Hematopoietic multipotent progenitor cell (in vitro differentiated cells): ENCODE measurements around the gene SDK1. TPM values are rescaled to one million over a fixed set of nuclear protein-coding genes. Genes with fewer than 3 reads are reported as not detected.
A peak's percentile ranks its signal among the peaks of the same experiment; 100 is the strongest.

Experiments
- DNase-seq, 3 donors: peaks; one replicate each; pipeline ENCODE4 v3.0.0-alpha.2; 2011 to 2015; ENCODE audit warnings: low read depth in 2 of 3, low spot score in 2 of 3
- total RNA-seq: library from RNA; depleted of rRNA; stranded (reverse); fragments of >200 nt; gene quantifications from one replicate; pipeline ENCODE4 v1.2.3, GENCODE V29; 2012

The SDK1 gene
- total RNA-seq, 1 donor, result 0.81 TPM

GRCh38 chr7:4103352-4104091, 802.5 kb downstream of the SDK1 start:
- DNase-seq, result peak in 1 of 3 donors; percentile 46

GRCh38 chr7:4107839-4108238, 806.8 kb downstream of the SDK1 start:
- no peak for DNase-seq

GRCh38 chr7:4108951-4109350, 807.9 kb downstream of the SDK1 start:
- DNase-seq, result no peak

GRCh38 chr7:4109481-4110110, 808.5 kb downstream of the SDK1 start:
- no peak for DNase-seq

GRCh38 chr7:4110438-4110837, 809.4 kb downstream of the SDK1 start:
- DNase-seq, result no peak

GRCh38 chr7:4111166-4111565, 810.1 kb downstream of the SDK1 start:
- no peak for DNase-seq

- no peak for DNase-seq
Measured at GRCh38 chr7:4113271-4113670, 812.2 kb downstream of the SDK1 start.

GRCh38 chr7:4113976-4114375, 812.9 kb downstream of the SDK1 start:
- no peak for DNase-seq

GRCh38 chr7:4115442-4115841, 814.4 kb downstream of the SDK1 start:
- DNase-seq, result no peak

GRCh38 chr7:4115941-4116610, 815.0 kb downstream of the SDK1 start:
- no peak for DNase-seq

GRCh38 chr7:4119848-4120247, 818.8 kb downstream of the SDK1 start:
- no peak for DNase-seq

GRCh38 chr7:4123346-4123745, 822.3 kb downstream of the SDK1 start:
- DNase-seq, result peak in 1 of 3 donors; percentile 24

- DNase-seq, result peak in 2 of 3 donors; percentile 94 to 96
Measured at GRCh38 chr7:4123823-4124222, 822.8 kb downstream of the SDK1 start.

- DNase-seq, result no peak
Measured at GRCh38 chr7:4124556-4125477, 823.8 kb downstream of the SDK1 start.

- DNase-seq, result no peak
Measured at GRCh38 chr7:4127909-4128560, 827.0 kb downstream of the SDK1 start.

- DNase-seq, result peak in 2 of 3 donors; percentile 28 to 64
Measured at GRCh38 chr7:4129481-4130122, 828.5 kb downstream of the SDK1 start.

GRCh38 chr7:4131063-4131462, 830.0 kb downstream of the SDK1 start:
- DNase-seq, result no peak

- DNase-seq, result no peak
Measured at GRCh38 chr7:4132221-4132620, 831.2 kb downstream of the SDK1 start.

- DNase-seq, result no peak
Measured at GRCh38 chr7:4133491-4134044, 832.5 kb downstream of the SDK1 start.
